ENCODE results near the gene DCAF11. TPM values are rescaled to one million over a fixed set of nuclear protein-coding genes. Genes with fewer than 3 reads are reported as not detected.

Gene DCAF11
- total and polyA plus RNA-seq, 2 of the 13 experiments (the other 11 are each of a cell fraction or from before 2014, with no cell fraction given) = 150 to 257 TPM

DNA sequence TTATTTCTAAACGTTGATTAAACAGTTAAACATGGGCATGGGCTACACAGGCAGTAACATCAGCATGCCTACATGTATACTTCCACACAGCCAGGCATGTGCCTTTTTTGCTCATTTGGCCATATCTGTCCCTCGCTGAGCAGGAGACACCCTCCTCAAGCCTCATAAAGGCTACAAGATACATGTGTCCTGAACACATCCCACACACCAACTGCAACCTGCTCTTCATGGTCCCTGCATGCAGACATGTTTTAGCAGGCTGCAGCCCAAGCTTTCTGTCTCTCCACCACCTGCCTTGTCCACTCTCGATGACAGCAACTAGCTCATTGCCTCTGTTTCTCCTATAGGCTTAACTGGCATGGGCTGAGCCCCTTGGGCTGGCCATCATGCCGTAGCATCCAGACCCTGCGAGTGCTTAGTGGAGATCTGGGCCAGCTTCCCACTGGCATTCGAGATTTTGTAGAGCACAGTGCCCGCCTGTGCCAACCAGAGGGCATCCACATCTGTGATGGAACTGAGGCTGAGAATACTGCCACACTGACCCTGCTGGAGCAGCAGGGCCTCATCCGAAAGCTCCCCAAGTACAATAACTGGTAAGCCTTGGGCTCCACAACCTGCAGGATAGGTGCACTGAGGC lies 17.9 kb upstream of the DCAF11 start (continued):
- TF ChIP-seq SATB2 (CRISPR knock-in tag; IDR thresholded peaks at IDR 0.05) = no peak
- no peak; the same call in 1 of the 2 replicates for TF ChIP-seq ZNF232 (CRISPR knock-in tag; IDR thresholded peaks at IDR 0.05; ENCODE audit: borderline replicate concordance)
- TF ChIP-seq DMAP1 (CRISPR knock-in tag; IDR thresholded peaks at IDR 0.05) = no peak
- no peak for TF ChIP-seq ZNF256 (CRISPR knock-in tag; conservative IDR thresholded peaks at IDR 0.05)
- no peak for TF ChIP-seq TSC22D2 (CRISPR knock-in tag; IDR thresholded peaks at IDR 0.05; ENCODE audit: borderline replicate concordance)
- TF ChIP-seq DPF2 (CRISPR knock-in tag; IDR thresholded peaks at IDR 0.05; ENCODE audit: borderline replicate concordance, low read depth) = no peak
- TF ChIP-seq, protein P1, sequence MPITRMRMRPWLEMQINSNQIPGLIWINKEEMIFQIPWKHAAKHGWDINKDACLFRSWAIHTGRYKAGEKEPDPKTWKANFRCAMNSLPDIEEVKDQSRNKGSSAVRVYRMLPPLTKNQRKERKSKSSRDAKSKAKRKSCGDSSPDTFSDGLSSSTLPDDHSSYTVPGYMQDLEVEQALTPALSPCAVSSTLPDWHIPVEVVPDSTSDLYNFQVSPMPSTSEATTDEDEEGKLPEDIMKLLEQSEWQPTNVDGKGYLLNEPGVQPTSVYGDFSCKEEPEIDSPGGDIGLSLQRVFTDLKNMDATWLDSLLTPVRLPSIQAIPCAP (CRISPR knock-in tag; IDR thresholded peaks at IDR 0.05; ENCODE audit: low read depth) = no peak
- TF ChIP-seq XBP1 (CRISPR knock-in tag; IDR thresholded peaks at IDR 0.05) = no peak
- no peak for TF ChIP-seq ZNF572 (CRISPR knock-in tag; IDR thresholded peaks at IDR 0.05)
- TF ChIP-seq, protein P2, sequence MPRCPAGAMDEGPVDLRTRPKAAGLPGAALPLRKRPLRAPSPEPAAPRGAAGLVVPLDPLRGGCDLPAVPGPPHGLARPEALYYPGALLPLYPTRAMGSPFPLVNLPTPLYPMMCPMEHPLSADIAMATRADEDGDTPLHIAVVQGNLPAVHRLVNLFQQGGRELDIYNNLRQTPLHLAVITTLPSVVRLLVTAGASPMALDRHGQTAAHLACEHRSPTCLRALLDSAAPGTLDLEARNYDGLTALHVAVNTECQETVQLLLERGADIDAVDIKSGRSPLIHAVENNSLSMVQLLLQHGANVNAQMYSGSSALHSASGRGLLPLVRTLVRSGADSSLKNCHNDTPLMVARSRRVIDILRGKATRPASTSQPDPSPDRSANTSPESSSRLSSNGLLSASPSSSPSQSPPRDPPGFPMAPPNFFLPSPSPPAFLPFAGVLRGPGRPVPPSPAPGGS (CRISPR knock-in tag; IDR thresholded peaks at IDR 0.05) = no peak; the same call in 1 of the 2 replicates
- TF ChIP-seq ZNF160 (CRISPR knock-in tag; IDR thresholded peaks at IDR 0.05) = no peak
- no peak for TF ChIP-seq PHF20 (CRISPR knock-in tag; IDR thresholded peaks at IDR 0.05)
- TF ChIP-seq PAX8 (CRISPR knock-in tag; IDR thresholded peaks at IDR 0.05; ENCODE audit: borderline replicate concordance) = no peak; the same call in 1 of the 2 replicates
- TF ChIP-seq, protein P3, sequence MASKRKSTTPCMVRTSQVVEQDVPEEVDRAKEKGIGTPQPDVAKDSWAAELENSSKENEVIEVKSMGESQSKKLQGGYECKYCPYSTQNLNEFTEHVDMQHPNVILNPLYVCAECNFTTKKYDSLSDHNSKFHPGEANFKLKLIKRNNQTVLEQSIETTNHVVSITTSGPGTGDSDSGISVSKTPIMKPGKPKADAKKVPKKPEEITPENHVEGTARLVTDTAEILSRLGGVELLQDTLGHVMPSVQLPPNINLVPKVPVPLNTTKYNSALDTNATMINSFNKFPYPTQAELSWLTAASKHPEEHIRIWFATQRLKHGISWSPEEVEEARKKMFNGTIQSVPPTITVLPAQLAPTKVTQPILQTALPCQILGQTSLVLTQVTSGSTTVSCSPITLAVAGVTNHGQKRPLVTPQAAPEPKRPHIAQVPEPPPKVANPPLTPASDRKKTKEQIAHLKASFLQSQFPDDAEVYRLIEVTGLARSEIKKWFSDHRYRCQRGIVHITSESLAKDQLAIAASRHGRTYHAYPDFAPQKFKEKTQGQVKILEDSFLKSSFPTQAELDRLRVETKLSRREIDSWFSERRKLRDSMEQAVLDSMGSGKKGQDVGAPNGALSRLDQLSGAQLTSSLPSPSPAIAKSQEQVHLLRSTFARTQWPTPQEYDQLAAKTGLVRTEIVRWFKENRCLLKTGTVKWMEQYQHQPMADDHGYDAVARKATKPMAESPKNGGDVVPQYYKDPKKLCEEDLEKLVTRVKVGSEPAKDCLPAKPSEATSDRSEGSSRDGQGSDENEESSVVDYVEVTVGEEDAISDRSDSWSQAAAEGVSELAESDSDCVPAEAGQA (IDR thresholded peaks at IDR 0.05; ENCODE audit: low read depth) = no peak
- TF ChIP-seq, protein P3 (CRISPR knock-in tag; IDR thresholded peaks at IDR 0.05; ENCODE audit: borderline replicate concordance) = no peak
- TF ChIP-seq, protein P4, sequence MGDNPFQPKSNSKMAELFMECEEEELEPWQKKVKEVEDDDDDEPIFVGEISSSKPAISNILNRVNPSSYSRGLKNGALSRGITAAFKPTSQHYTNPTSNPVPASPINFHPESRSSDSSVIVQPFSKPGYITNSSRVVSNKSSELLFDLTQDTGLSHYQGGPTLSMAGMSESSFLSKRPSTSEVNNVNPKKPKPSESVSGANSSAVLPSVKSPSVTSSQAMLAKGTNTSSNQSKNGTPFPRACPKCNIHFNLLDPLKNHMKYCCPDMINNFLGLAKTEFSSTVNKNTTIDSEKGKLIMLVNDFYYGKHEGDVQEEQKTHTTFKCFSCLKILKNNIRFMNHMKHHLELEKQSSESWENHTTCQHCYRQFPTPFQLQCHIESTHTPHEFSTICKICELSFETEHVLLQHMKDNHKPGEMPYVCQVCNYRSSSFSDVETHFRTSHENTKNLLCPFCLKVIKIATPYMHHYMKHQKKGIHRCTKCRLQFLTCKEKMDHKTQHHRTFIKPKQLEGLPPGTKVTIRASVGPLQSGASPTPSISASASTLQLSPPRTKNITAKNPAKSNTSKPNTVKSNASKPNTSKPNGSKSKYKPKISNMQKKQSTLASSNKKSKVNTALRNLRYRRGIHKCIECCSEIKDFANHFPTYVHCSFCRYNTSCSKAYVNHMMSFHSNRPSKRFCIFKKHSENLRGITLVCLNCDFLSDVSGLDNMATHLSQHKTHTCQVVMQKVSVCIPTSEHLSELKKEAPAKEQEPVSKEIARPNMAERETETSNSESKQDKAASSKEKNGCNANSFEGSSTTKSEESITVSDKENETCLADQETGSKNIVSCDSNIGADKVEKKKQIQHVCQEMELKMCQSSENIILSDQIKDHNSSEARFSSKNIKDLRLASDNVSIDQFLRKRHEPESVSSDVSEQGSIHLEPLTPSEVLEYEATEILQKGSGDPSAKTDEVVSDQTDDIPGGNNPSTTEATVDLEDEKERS (CRISPR knock-in tag; IDR thresholded peaks at IDR 0.05) = no peak
